ENCODE measurements around the gene LDLRAD4.
A peak's percentile ranks its signal among the peaks of the same experiment; 100 is the strongest.

Gene LDLRAD4

DNA sequence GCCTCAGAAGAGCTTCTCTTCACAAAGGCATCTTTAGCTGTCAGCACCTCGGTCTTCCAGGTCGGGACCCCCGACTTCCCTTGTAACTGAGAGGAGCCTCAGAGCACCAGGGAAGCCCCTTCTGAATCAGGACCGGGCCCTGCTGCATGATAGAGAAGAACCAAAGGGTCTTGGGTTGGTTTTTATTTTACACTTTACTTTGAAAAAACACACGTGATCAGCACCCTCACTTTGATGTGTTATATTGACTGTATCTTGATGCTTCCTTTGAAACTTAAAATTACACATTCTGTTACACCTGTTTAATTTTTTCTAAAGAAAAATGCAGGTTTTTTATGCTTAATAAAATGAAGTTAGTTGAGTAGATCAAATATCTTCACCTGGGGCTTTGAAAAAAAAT lies 305.5 kb downstream of the LDLRAD4 start:
- peaks cover 28% of the 10 kb centered on the region for H3K27me3 ChIP-seq (replicated peaks; ENCODE audit: control insufficient read depth, insufficient read depth, low read length)
- H3K4me3 ChIP-seq (ENCODE audit: low read length), result no peak overlapping the region
- no peaks in the 10 kb centered on the region for H3K36me3 ChIP-seq (ENCODE audit: control insufficient read depth, insufficient read depth, low read length, severe bottlenecking)
- no peak for DNase-seq (ENCODE audit: low read depth)
- no peak overlapping the region for H3K9ac ChIP-seq (ENCODE audit: low read length)
- no peaks in the 10 kb centered on the region for H3K4me1 ChIP-seq (ENCODE audit: control insufficient read depth, insufficient read depth, low read length)
- H3K9me3 ChIP-seq (ENCODE audit: control insufficient read depth, low read length), result no peaks in the 10 kb centered on the region

DNA sequence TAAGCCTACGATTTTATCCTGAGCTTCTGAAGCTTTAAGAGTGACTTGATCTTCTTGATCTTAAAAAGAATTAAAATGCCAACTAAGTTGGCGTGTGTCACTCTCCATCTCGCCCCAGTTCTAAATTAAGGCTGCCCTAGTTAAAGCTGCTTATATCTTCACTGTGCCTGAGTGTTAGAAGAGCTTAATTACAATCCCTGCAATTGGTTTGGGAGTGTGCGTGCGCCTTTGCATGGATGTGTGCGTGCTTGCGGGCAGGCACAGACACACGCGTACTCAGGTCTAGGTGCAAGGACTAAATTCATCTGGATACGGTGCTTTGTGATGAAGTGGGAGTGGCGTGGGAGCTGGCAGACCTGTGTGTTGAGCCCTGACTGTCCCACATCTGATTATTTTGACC lies 306.3 kb downstream of the LDLRAD4 start:
- DNase-seq (ENCODE audit: low read depth), result no peak

DNA sequence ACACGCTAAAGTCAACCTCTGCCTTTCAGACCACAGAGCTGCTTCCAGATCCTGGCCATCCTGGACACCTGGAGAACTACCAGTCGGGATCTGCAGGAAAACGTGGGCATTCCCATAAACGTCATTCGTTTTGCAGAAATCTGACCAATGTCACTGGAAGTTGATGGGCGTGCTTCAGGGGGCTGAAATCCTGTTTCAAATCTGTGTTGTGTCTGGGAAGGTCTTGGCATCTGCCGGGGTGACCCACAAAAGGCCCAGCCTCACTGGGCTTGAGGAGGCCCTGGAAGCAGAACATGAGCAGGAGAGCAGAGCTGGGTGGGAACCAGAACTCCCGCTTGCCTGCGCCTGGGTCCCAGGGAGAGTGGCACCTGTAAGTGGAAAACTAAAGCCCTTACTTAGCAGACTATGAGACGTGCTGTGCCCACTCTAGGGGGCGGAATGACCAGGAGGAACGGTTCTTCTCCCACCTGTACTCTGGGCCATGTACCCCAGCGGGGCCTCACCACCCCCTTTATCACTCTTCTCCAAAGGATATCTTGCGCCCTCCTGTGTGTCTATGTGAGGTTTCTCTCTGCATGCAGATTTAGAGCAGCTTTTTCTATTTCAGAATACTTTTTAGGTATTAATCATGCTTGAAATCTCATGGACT lies 306.9 kb downstream of the LDLRAD4 start:
- H3K4me3 ChIP-seq (ENCODE audit: low read length), result no peak overlapping the region
- no peak for DNase-seq (ENCODE audit: low read depth)
- H3K9me3 ChIP-seq (ENCODE audit: control insufficient read depth, low read length), result no peaks in the 10 kb centered on the region
- no peak overlapping the region for H3K9ac ChIP-seq (ENCODE audit: low read length)
- H3K27me3 ChIP-seq (replicated peaks; ENCODE audit: control insufficient read depth, insufficient read depth, low read length), result peaks cover 24% of the 10 kb centered on the region
- H3K36me3 ChIP-seq (ENCODE audit: control insufficient read depth, insufficient read depth, low read length, severe bottlenecking), result no peaks in the 10 kb centered on the region
- H3K4me1 ChIP-seq (ENCODE audit: control insufficient read depth, insufficient read depth, low read length), result peaks cover 6% of the 10 kb centered on the region

More for the DNA sequence above, 306.3 kb downstream of the LDLRAD4 start:
- Histone ChIP-seq H3K9me3 (ENCODE audit: control insufficient read depth, low read length) (no peaks in the 10 kb centered on the region), H3K4me1 (ENCODE audit: control insufficient read depth, insufficient read depth, low read length) (no peaks in the 10 kb centered on the region), H3K4me3 (ENCODE audit: low read length) (no peak overlapping the region), H3K36me3 (ENCODE audit: control insufficient read depth, insufficient read depth, low read length, severe bottlenecking) (no peaks in the 10 kb centered on the region), H3K27me3 (replicated peaks; ENCODE audit: control insufficient read depth, insufficient read depth, low read length) (peaks cover 30% of the 10 kb centered on the region), H3K9ac (ENCODE audit: low read length) (no peak overlapping the region)

DNA sequence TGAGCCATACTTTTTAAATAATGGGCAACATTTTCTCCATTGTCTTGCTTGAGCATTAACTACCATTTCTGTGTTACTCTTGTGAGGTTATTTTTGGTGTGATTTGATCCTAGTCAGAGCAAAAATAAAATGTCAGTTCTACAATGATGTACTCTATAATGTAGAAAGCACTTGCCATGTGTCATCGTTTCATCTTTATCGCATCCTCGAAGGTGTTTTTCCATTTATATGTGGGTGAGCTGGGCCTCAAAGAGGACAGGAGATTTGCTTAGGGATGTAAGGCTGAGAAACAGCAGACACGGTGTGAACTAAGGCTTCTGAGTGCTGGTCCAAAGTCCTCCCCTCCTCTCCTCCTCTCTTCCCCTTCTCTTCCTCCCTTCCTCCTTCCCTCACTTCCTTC lies 308.0 kb downstream of the LDLRAD4 start:
- no peak for DNase-seq (ENCODE audit: low read depth)
- H3K9ac ChIP-seq (ENCODE audit: low read length), result no peak overlapping the region
- no peak overlapping the region for H3K4me3 ChIP-seq (ENCODE audit: low read length)
- no peaks in the 10 kb centered on the region for H3K9me3 ChIP-seq (ENCODE audit: control insufficient read depth, low read length)
- peaks cover 7% of the 10 kb centered on the region for H3K4me1 ChIP-seq (ENCODE audit: control insufficient read depth, insufficient read depth, low read length)
- H3K27me3 ChIP-seq (replicated peaks; ENCODE audit: control insufficient read depth, insufficient read depth, low read length), result peaks cover 24% of the 10 kb centered on the region
- H3K36me3 ChIP-seq (ENCODE audit: control insufficient read depth, insufficient read depth, low read length, severe bottlenecking), result no peaks in the 10 kb centered on the region

DNA sequence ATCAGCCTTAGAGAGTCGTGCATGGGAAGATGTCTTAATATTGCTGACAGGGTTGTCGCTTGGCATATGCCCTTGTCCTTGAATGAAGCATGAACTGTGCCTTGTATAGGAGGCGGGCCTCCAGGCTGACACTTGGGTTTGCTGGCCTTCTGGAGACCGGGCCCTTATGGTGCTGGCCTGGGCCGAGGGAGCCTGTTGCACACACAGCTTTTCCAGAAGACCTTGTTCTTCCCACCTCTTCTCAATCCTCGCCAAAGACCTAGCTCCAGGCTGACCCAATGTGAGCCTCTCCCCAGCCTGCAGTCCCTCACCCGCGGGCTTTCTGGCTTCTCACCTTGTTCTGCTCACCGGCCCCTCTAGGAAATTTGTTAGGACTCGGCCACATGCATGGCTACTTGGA lies 308.7 kb downstream of the LDLRAD4 start:
- Histone ChIP-seq H3K27me3 (replicated peaks; ENCODE audit: control insufficient read depth, insufficient read depth, low read length) (peaks cover 20% of the 10 kb centered on the region), H3K9ac (ENCODE audit: low read length) (no peak overlapping the region), H3K9me3 (ENCODE audit: control insufficient read depth, low read length) (no peaks in the 10 kb centered on the region), H3K36me3 (ENCODE audit: control insufficient read depth, insufficient read depth, low read length, severe bottlenecking) (no peaks in the 10 kb centered on the region), H3K4me1 (ENCODE audit: control insufficient read depth, insufficient read depth, low read length) (peaks cover 7% of the 10 kb centered on the region), H3K4me3 (ENCODE audit: low read length) (no peak overlapping the region)
- no peak for DNase-seq (ENCODE audit: low read depth)

DNA sequence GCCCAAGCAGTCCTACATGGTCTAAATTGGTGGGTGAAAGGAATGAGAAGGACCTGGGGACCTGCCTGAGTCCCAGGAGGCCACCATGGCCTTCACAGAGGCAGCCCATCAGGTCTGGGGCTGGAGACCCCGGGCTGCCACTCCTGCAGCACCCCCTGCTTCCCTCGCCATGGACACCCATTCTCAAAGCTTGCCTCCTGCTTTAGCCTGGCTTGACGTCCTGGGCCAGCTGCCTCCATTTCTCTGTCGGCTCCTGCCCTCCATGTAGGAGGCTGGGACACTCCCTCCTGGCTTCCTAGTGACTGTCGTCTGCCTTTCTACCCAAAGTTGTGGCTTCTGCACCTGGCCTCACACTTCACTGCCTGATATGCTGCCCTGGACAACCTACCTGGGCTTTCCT lies 309.2 kb downstream of the LDLRAD4 start:
- Histone ChIP-seq H3K36me3 (ENCODE audit: control insufficient read depth, insufficient read depth, low read length, severe bottlenecking) (no peaks in the 10 kb centered on the region), H3K9me3 (ENCODE audit: control insufficient read depth, low read length) (no peaks in the 10 kb centered on the region), H3K4me3 (ENCODE audit: low read length) (no peak overlapping the region), H3K4me1 (ENCODE audit: control insufficient read depth, insufficient read depth, low read length) (peaks cover 7% of the 10 kb centered on the region), H3K9ac (ENCODE audit: low read length) (no peak overlapping the region), H3K27me3 (replicated peaks; ENCODE audit: control insufficient read depth, insufficient read depth, low read length) (peaks cover 15% of the 10 kb centered on the region)
- no peak for DNase-seq (ENCODE audit: low read depth)

DNA sequence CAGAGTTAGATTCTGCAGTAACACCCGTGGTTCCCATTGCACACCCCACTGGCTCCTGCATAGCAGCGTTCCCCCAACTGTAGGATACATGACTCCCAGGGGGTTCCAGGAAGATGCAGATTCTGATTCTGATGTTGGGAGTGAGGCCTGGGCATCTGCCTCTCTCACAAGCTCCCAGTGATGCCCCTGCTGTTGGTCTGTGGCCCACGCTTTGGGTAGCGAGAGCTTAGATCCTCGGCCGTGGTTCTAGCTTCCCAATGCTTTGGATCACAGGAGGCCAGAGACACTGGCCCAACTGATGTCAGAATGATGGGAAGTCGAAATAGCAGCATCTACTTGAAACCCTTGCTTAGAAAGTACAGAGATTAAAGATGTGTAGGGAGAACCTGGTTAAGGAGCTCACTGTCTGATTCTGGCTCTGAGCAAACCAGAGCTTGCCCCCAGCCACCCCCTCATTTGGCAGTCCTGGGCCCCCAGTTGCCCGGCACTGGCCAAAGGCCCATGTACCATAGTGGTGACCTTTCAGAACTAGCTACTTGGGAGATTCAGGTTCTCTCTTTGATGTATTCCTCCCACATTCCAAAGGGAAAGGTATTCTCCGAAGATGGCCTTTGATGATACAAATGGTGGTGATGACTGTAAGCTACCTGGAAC lies 310.3 kb downstream of the LDLRAD4 start:
- H3K9ac ChIP-seq (ENCODE audit: low read length), result no peak overlapping the region
- no peak for DNase-seq (ENCODE audit: low read depth)
- H3K9me3 ChIP-seq (ENCODE audit: control insufficient read depth, low read length), result no peaks in the 10 kb centered on the region
- H3K4me1 ChIP-seq (ENCODE audit: control insufficient read depth, insufficient read depth, low read length), result peaks cover 7% of the 10 kb centered on the region
- H3K4me3 ChIP-seq (ENCODE audit: low read length), result no peak overlapping the region
- H3K36me3 ChIP-seq (ENCODE audit: control insufficient read depth, insufficient read depth, low read length, severe bottlenecking), result no peaks in the 10 kb centered on the region
- peaks cover 8% of the 10 kb centered on the region for H3K27me3 ChIP-seq (replicated peaks; ENCODE audit: control insufficient read depth, insufficient read depth, low read length)

DNA sequence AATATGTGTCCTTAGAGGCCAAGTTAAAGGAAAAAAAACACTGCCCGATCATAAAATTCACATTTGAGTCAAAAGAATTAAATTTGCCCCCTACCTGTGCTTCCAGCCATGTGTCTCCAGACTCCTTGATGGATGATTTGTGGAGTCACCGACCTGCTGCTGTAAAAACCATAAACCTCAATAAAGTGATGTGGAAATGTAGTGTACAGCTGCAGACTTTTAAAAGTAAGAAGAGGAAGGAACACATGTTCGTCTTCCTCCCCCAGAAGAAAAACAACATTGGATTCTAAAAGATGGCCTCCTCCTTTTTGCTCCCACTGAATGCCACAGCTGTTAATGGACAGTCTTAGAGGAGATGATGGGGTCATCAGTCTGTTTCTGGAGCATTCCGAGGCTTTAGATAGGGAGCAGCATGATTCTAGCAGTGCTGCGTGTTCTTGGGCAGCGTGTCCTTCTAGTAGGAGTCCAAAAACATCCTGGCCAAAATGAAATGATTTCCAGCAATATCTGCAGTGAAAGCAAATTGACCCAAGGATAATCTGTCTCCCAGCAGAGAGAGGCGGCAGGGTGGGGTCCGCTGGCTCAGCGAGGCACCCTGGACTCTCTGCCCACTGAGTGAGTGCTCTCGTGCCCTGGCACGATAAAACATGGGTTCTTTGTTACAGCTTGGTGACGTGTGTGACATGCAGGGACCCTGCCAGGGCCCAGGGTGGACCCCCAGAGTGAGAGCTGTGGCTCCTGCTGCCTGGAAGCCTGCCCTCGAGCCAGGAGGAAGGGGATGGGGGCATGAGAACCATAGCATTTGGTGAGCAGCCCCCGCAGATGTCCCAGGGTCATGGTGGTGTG lies 311.7 kb downstream of the LDLRAD4 start:
- no peaks in the 10 kb centered on the region for H3K9me3 ChIP-seq (ENCODE audit: control insufficient read depth, low read length)
- H3K27me3 ChIP-seq (replicated peaks; ENCODE audit: control insufficient read depth, insufficient read depth, low read length), result peaks cover 7% of the 10 kb centered on the region
- H3K4me1 ChIP-seq (ENCODE audit: control insufficient read depth, insufficient read depth, low read length), result peaks cover 7% of the 10 kb centered on the region
- H3K4me3 ChIP-seq (ENCODE audit: low read length), result no peak overlapping the region
- no peak overlapping the region for H3K9ac ChIP-seq (ENCODE audit: low read length)
- no peak for DNase-seq (ENCODE audit: low read depth)
- H3K36me3 ChIP-seq (ENCODE audit: control insufficient read depth, insufficient read depth, low read length, severe bottlenecking), result no peaks in the 10 kb centered on the region

DNA sequence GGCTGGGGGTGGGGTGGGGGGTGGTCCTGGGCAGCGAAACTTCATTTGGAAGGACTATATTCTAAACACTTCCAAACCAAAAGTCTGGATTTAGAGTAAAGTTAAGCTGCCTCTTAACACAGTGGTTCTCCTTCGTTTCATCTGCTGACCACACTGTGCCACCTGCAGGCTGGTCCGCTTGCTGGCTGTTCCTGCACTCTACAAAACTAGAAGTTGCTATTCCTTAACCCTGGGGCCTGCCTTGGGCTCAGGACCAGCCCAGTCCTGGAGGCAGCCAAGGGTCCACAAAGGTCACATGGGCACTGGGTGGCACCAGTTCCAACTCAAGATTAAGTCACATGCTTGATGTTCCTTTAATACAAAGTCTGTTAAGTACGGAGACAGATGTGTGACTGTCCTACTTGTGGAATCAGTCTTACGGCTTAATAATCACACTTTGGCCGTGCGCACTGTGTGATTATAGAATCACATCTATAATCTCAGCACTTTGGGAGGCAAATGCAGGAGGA lies 312.4 kb downstream of the LDLRAD4 start:
- peaks cover 7% of the 10 kb centered on the region for H3K4me1 ChIP-seq (ENCODE audit: control insufficient read depth, insufficient read depth, low read length)
- no peak overlapping the region for H3K4me3 ChIP-seq (ENCODE audit: low read length)
- H3K9ac ChIP-seq (ENCODE audit: low read length), result no peak overlapping the region
- no peaks in the 10 kb centered on the region for H3K36me3 ChIP-seq (ENCODE audit: control insufficient read depth, insufficient read depth, low read length, severe bottlenecking)
- peaks cover 7% of the 10 kb centered on the region for H3K27me3 ChIP-seq (replicated peaks; ENCODE audit: control insufficient read depth, insufficient read depth, low read length)
- peak; percentile 71 for DNase-seq (ENCODE audit: low read depth)
- no peaks in the 10 kb centered on the region for H3K9me3 ChIP-seq (ENCODE audit: control insufficient read depth, low read length)

DNA sequence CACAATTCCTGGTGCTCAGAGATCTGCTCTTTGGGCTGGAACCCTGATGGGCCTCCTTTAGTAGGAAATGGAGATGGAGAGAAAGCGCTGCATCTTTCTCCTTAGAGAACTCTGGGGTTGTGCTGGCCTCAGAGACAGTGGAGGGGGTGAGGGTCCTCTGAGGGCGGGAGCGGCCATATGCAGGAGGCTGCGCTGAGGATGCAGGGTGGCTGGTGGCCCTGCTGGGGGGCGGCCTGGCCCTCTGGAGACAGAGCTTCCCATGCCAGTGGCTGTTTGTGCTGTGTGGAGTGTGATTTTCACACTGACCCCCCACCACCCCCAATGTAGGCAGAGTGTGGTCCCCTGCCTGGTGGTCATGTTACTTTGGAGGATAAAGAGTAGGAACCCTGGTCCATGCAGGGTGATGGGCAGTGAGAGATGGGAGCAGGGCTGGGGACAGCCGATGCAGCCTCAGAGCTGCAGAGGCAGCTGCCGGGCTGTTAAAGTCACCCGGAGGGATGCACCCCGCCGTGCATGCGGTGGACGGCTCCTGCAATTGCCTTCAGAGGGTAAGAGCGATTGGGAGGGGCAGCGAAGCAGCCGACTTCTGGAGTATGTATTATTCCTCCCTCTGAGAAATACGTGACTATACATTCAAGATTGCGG lies 313.2 kb downstream of the LDLRAD4 start:
- DNase-seq (ENCODE audit: low read depth), result no peak

More for the DNA sequence above, 313.2 kb downstream of the LDLRAD4 start:
- peaks cover 7% of the 10 kb centered on the region for H3K27me3 ChIP-seq (replicated peaks; ENCODE audit: control insufficient read depth, insufficient read depth, low read length)
- no peaks in the 10 kb centered on the region for H3K9me3 ChIP-seq (ENCODE audit: control insufficient read depth, low read length)
- H3K36me3 ChIP-seq (ENCODE audit: control insufficient read depth, insufficient read depth, low read length, severe bottlenecking), result no peaks in the 10 kb centered on the region
- H3K9ac ChIP-seq (ENCODE audit: low read length), result no peak overlapping the region
- peaks cover 7% of the 10 kb centered on the region for H3K4me1 ChIP-seq (ENCODE audit: control insufficient read depth, insufficient read depth, low read length)
- no peak overlapping the region for H3K4me3 ChIP-seq (ENCODE audit: low read length)

Measured in adipocyte (in vitro differentiated cells).